ENCODE data around the gene NUFIP1.
A peak's percentile ranks its signal among the peaks of the same experiment; 100 is the strongest.

The NUFIP1 gene

DNA sequence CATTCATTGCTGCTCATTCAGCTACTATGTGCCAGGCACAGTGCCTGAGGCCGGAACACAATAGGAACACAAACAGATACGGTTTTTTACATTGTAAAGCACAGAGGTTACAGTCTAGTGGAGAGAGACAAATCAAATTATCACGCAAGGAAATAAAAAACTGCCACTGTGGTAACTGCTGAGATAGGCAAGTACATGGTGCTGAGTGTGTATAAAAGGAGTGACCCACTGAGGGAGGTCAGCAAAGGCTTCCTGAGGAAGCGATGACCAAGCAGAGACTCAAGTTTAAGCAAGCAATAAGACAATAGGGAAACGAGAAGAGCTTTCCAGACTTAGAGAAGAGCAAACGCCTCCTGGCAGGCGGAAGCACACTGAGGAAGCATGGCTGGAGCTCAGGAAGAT is 56.4 kb downstream of the NUFIP1 start:
- no peak overlapping the region for H3K4me3 ChIP-seq (ENCODE audit: low read depth, low read length)
- no peak for TF ChIP-seq MYC (IDR thresholded peaks at IDR 0.05; ENCODE audit: low read depth, low read length)
- TF ChIP-seq, protein P1, sequence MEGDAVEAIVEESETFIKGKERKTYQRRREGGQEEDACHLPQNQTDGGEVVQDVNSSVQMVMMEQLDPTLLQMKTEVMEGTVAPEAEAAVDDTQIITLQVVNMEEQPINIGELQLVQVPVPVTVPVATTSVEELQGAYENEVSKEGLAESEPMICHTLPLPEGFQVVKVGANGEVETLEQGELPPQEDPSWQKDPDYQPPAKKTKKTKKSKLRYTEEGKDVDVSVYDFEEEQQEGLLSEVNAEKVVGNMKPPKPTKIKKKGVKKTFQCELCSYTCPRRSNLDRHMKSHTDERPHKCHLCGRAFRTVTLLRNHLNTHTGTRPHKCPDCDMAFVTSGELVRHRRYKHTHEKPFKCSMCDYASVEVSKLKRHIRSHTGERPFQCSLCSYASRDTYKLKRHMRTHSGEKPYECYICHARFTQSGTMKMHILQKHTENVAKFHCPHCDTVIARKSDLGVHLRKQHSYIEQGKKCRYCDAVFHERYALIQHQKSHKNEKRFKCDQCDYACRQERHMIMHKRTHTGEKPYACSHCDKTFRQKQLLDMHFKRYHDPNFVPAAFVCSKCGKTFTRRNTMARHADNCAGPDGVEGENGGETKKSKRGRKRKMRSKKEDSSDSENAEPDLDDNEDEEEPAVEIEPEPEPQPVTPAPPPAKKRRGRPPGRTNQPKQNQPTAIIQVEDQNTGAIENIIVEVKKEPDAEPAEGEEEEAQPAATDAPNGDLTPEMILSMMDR (IDR thresholded peaks at IDR 0.05; ENCODE audit: low read depth, low read length), result no peak
- TF ChIP-seq POLR2A (IDR thresholded peaks at IDR 0.05; ENCODE audit: extremely low read depth, insufficient read length), result no peak
- TF ChIP-seq, protein P2, sequence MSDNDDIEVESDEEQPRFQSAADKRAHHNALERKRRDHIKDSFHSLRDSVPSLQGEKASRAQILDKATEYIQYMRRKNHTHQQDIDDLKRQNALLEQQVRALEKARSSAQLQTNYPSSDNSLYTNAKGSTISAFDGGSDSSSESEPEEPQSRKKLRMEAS (IDR thresholded peaks at IDR 0.05; ENCODE audit: low read depth, low read length), result no peak
- DNase-seq (ENCODE audit: low read depth), result no peak

DNA sequence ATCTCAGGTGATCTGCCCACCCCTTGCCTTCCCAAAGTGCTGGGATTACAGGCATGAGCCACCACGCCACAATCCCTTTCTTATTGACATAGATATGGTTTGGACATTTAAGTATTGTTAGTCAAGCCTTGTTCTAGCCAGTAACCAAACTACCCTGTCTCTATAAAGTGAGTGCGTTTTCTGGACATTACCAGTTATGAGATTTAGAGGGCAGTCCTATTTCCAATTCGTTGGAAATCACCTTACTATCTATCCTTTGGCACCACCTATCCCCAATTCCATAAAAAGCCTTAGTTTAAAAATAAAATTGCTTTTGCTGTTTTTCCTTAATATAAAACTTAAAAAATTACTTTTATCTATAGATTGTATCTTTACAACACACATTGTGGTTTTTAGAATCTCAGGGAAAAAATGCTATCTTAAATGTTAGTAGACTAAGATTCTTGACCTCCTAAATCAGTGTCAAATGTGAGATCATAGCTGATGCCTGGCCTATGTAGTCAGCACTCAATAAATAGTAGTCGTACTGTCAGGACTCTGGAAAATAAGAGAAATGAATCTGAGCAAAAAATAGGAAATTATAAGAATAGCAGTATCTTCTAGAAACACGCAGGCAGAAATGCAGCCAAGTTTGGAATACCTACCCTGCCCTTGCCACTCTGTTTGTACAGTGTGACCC is 57.0 kb downstream of the NUFIP1 start:
- no peak overlapping the region for H3K4me3 ChIP-seq (ENCODE audit: low read depth, low read length)
- no peak for DNase-seq (ENCODE audit: low read depth)
- TF ChIP-seq POLR2A (IDR thresholded peaks at IDR 0.05; ENCODE audit: extremely low read depth, insufficient read length), result no peak
- TF ChIP-seq, protein P2 (IDR thresholded peaks at IDR 0.05; ENCODE audit: low read depth, low read length), result no peak
- TF ChIP-seq, protein P1 (IDR thresholded peaks at IDR 0.05; ENCODE audit: low read depth, low read length), result no peak
- TF ChIP-seq MYC (IDR thresholded peaks at IDR 0.05; ENCODE audit: low read depth, low read length), result no peak

DNA sequence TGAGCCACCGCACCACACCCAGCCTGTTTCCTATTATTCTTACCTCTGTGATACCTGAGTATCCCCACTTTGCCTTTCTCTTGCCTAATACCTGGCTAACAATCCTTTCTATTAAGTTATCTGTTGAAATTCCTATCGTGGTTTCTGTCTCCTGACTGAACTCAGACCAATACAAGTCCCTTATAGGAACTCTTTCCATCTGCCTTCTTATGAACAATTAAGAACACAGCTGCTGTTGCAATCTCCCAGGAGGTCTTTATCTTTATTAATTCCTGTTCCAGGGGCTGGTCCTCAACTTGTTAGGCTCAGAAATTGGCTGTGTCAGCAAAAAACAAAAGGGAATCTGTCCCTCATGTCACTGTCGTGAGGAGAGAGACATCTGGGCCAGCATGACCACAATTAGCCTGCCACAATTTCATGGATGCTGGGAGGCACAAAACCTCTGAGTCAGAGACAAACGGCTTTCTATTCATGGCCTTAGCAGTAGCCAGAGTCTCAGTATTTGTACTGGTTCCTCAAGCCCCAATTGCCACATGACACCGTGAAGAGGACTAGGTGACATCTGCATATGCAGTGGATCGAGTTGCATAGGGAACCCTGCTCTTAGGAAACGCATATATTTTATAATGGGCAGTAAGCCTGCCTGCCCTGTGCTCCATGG is 58.2 kb downstream of the NUFIP1 start:
- DNase-seq (ENCODE audit: low read depth), result peak; percentile 25
- no peak overlapping the region for H3K4me3 ChIP-seq (ENCODE audit: low read depth, low read length)
- TF ChIP-seq MYC (IDR thresholded peaks at IDR 0.05; ENCODE audit: low read depth, low read length) (no peak), POLR2A (IDR thresholded peaks at IDR 0.05; ENCODE audit: extremely low read depth, insufficient read length) (no peak)
- TF ChIP-seq, protein P2 (IDR thresholded peaks at IDR 0.05; ENCODE audit: low read depth, low read length), result no peak
- TF ChIP-seq, protein P1 (IDR thresholded peaks at IDR 0.05; ENCODE audit: low read depth, low read length), result no peak

DNA sequence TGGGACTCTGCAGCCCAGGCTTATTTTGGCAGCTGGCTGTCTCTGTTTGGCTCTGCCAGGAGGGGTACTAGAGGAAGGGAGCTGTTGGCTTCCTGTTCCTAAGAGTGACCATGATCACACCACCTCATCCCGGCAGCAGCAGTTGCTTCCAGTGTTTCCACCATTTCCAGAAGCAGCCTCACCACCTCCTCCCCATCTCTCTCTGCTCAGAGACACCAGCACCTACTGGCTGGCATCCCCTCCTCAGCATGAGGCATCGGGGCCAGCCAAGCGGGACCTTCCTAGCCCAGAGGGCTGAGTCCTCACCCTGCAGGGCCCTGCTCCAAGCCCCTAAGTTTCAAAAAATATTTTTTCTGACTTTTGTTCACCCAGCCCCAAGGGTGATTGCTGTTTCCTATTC is 59.0 kb downstream of the NUFIP1 start:
- no peak overlapping the region for H3K4me3 ChIP-seq (ENCODE audit: low read depth, low read length)
- TF ChIP-seq MYC (IDR thresholded peaks at IDR 0.05; ENCODE audit: low read depth, low read length), result no peak
- TF ChIP-seq, protein P1 (IDR thresholded peaks at IDR 0.05; ENCODE audit: low read depth, low read length), result no peak
- TF ChIP-seq, protein P2 (IDR thresholded peaks at IDR 0.05; ENCODE audit: low read depth, low read length), result no peak
- TF ChIP-seq POLR2A (IDR thresholded peaks at IDR 0.05; ENCODE audit: extremely low read depth, insufficient read length), result no peak
- no peak for DNase-seq (ENCODE audit: low read depth)

DNA sequence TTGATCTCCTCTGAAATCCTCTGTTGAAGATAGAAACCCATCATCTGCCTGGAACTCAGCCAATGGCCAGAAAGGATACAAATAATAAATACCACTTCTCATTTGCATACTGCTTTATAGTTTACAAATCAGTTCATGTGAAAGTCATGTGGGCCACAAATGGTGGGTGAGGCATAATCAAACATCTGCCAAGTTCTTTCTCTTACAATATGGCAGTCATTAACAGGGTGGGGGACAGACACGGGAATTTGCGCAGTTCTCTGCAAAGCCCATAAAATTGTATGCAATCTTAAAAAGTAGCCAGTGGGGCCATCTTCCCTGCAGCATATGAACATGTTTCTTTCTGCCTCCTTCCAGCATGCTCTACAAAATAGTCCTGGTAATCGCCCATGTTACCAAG is 59.6 kb downstream of the NUFIP1 start:
- no peak for DNase-seq (ENCODE audit: low read depth)
- no peak overlapping the region for H3K4me3 ChIP-seq (ENCODE audit: low read depth, low read length)
- TF ChIP-seq POLR2A (IDR thresholded peaks at IDR 0.05; ENCODE audit: extremely low read depth, insufficient read length) (no peak), MYC (IDR thresholded peaks at IDR 0.05; ENCODE audit: low read depth, low read length) (no peak)
- TF ChIP-seq, protein P1 (IDR thresholded peaks at IDR 0.05; ENCODE audit: low read depth, low read length), result no peak
- TF ChIP-seq, protein P2 (IDR thresholded peaks at IDR 0.05; ENCODE audit: low read depth, low read length), result no peak
